ENCODE results near the gene LARGE2.

GRCh38 chr11:45947885-45948284, 25.4 kb downstream of the LARGE2 start:
- TF ChIP-seq CTCF (IDR thresholded peaks at IDR 0.05) (no peak), POLR2AphosphoS5 (IDR thresholded peaks at IDR 0.05) (no peak)

All from suprapubic skin (tissue), 3 donors.